ENCODE data around the gene DCBLD1.

- TF ChIP-seq CTCF (IDR thresholded peaks at IDR 0.05; ENCODE audit: low read depth, low read length): no peak
- no peak for TF ChIP-seq POLR2A (IDR thresholded peaks at IDR 0.05; ENCODE audit: extremely low read depth, insufficient read length)
Measured at GRCh38 chr6:117493470-117493869, 11.0 kb downstream of the DCBLD1 start.
